Hippocampal formation (tissue), 2 donors: ENCODE measurements around the gene PHLPP1.
A peak's percentile ranks its signal among the peaks of the same experiment; 100 is the strongest.

Experiments
- DNase-seq, 2 donors: peaks; one replicate each; lab custom pipeline; 2025; lab: John Stamatoyannopoulos, UW

The PHLPP1 gene

GRCh38 chr18:62942578-62942977, 227.2 kb downstream of the PHLPP1 start:
- DNase-seq: no peak

GRCh38 chr18:62944454-62944853, 229.1 kb downstream of the PHLPP1 start:
- no peak for DNase-seq

GRCh38 chr18:62948788-62949187, 233.4 kb downstream of the PHLPP1 start:
- no peak for DNase-seq

- DNase-seq: no peak
Measured at GRCh38 chr18:62950246-62950645, 234.9 kb downstream of the PHLPP1 start.

- DNase-seq: no peak
Measured at GRCh38 chr18:62952807-62953206, 237.5 kb downstream of the PHLPP1 start.

- no peak for DNase-seq
Measured at GRCh38 chr18:62953663-62954062, 238.3 kb downstream of the PHLPP1 start.

- no peak for DNase-seq
Measured at GRCh38 chr18:62954366-62954765, 239.0 kb downstream of the PHLPP1 start.

GRCh38 chr18:62957885-62958472, 242.6 kb downstream of the PHLPP1 start:
- DNase-seq: no peak

- no peak for DNase-seq
Measured at GRCh38 chr18:62959481-62959880, 244.1 kb downstream of the PHLPP1 start.

- DNase-seq: peak in 1 of 2 donors; percentile 46
Measured at GRCh38 chr18:62963507-62963906, 248.2 kb downstream of the PHLPP1 start.

GRCh38 chr18:62964432-62964831, 249.1 kb downstream of the PHLPP1 start:
- peak; percentile 32 to 79 for DNase-seq

GRCh38 chr18:62967089-62967488, 251.7 kb downstream of the PHLPP1 start:
- no peak for DNase-seq

- DNase-seq: no peak
Measured at GRCh38 chr18:62973689-62974088, 258.3 kb downstream of the PHLPP1 start.

GRCh38 chr18:62974388-62974787, 259.0 kb downstream of the PHLPP1 start:
- no peak for DNase-seq

GRCh38 chr18:62974928-62975675, 259.8 kb downstream of the PHLPP1 start:
- DNase-seq: peak in 1 of 2 donors; percentile 23

- no peak for DNase-seq
Measured at GRCh38 chr18:62975785-62976184, 260.4 kb downstream of the PHLPP1 start.

GRCh38 chr18:62976227-62976626, 260.9 kb downstream of the PHLPP1 start:
- DNase-seq: no peak

- no peak for DNase-seq
Measured at GRCh38 chr18:62977512-62977911, 262.2 kb downstream of the PHLPP1 start.

- no peak for DNase-seq
Measured at GRCh38 chr18:62978251-62979049, 263.1 kb downstream of the PHLPP1 start.

- peak; percentile 77 to 85 for DNase-seq
Measured at GRCh38 chr18:62979176-62979575, 263.8 kb downstream of the PHLPP1 start.

GRCh38 chr18:62979900-62980299, 264.6 kb downstream of the PHLPP1 start:
- no peak for DNase-seq

- no peak for DNase-seq
Measured at GRCh38 chr18:62981566-62981965, 266.2 kb downstream of the PHLPP1 start.
